Caco-2 (cell line): ENCODE data around the gene ADCY7. TPM values are rescaled to one million over a fixed set of nuclear protein-coding genes. Genes with fewer than 3 reads are reported as not detected.

Experiments
- BruUV-seq: library from RNA; stranded (reverse); fragments of 400-500 nt; replicated peaks from 2 replicates; lab custom pipeline; 2021; lab: Mats Ljungman, UMichigan
- CTCF ChIA-PET: fragments of 300-600 bp; sonication (Branson Sonifier 250); formaldehyde crosslinking; loops from one replicate; lab custom pipeline; 2022; ENCODE audit warnings: antibody characterized with exemption; lab: Charles Lee
- POLR2A ChIA-PET: fragments of 300-600 bp; sonication (Branson Sonifier 250); formaldehyde crosslinking; loops from one replicate; lab custom pipeline; 2022; ENCODE audit warnings: antibody characterized with exemption; lab: Charles Lee
- DNase-seq, 2 experiments: peaks; one replicate each; pipeline versions ENCODE4 v3.0.0 to v3.0.0-alpha.2; 2020 to 2022
- H3K27me3 ChIP-seq: replicated peaks from 2 replicates; pipeline ENCODE4 v1.6.0; 2011; ENCODE audit warnings: low read length; ENCODE audit not compliant: control insufficient read depth, insufficient read depth
- H3K36me3 ChIP-seq: 2 replicates; pipeline ENCODE4 v1.5.1; 2011; ENCODE audit warnings: low read length; ENCODE audit not compliant: control insufficient read depth, insufficient read depth
- H3K4me1 ChIP-seq: fragments of 250-450 bp; sonication (Bioruptor Pico); 2 replicates; pipeline ENCODE4 v1.5.1; 2020; ENCODE audit warnings: mild to moderate bottlenecking
- H3K4me3 ChIP-seq: 2 replicates; pipeline ENCODE4 v1.5.1; 2011; ENCODE audit warnings: low read depth, mild to moderate bottlenecking, control low read depth, low read length
- H3K9me3 ChIP-seq: fragments of 250-450 bp; sonication (Bioruptor Pico); 2 replicates; pipeline ENCODE4 v1.5.1; 2020; ENCODE audit warnings: mild to moderate bottlenecking, moderate library complexity
- H3K27ac Mint-ChIP-seq: one replicate; pipeline ENCODE4 v1.8.0; 2022; ENCODE audit warnings: mixed read lengths; ENCODE audit not compliant: unreplicated experiment
- H3K27me3 Mint-ChIP-seq: one replicate; pipeline ENCODE4 v1.8.0; 2022; ENCODE audit warnings: mixed read lengths; ENCODE audit not compliant: insufficient read depth, unreplicated experiment
- H3K36me3 Mint-ChIP-seq: one replicate; pipeline ENCODE4 v1.8.0; 2022; ENCODE audit warnings: mild to moderate bottlenecking, mixed read lengths; ENCODE audit not compliant: insufficient read depth, unreplicated experiment
- H3K4me1 Mint-ChIP-seq: one replicate; pipeline ENCODE4 v1.8.0; 2022; ENCODE audit warnings: low read depth, mixed read lengths; ENCODE audit not compliant: unreplicated experiment
- H3K4me3 Mint-ChIP-seq: one replicate; pipeline ENCODE4 v1.8.0; 2022; ENCODE audit warnings: mild to moderate bottlenecking, moderate library complexity, mixed read lengths; ENCODE audit not compliant: unreplicated experiment
- H3K9me3 Mint-ChIP-seq: one replicate; pipeline ENCODE4 v1.8.0; 2022; ENCODE audit warnings: mixed read lengths; ENCODE audit not compliant: unreplicated experiment
- CTCF ChIP-seq, 2 experiments: fragments of 200-600 bp in 1 of 2; IDR thresholded peaks; 1 replicate in 1 of 2; 2 replicates in 1 of 2; pipeline versions ENCODE4 v1.5.1 to v1.8.0; 2011 to 2022; ENCODE audit warnings: antibody characterized with exemption in 1 of 2, control low read depth in 1 of 2, inconsistent platforms in 1 of 2, low read depth in 1 of 2, low read length in 1 of 2, mild to moderate bottlenecking in 1 of 2, moderate library complexity in 1 of 2; ENCODE audit not compliant: insufficient read depth in 1 of 2, severe bottlenecking in 1 of 2, unreplicated experiment in 1 of 2
- intact Hi-C: fragments of 100-400 bp; cut with micrococcal nuclease; formaldehyde crosslinking; loops from one replicate; pipeline ENCODE4 v1.10.0; 2022; ENCODE audit not compliant: unreplicated experiment
- total RNA-seq: library from RNA; stranded (reverse); gene quantifications from 2 replicates; pipeline ENCODE4 v1.2.3, GENCODE V29; 2022

Gene ADCY7
- total RNA-seq, 1 experiment from 2014 or later = 54.2 TPM

- Mint-ChIP-seq H3K4me1 (peaks cover 9% of the 10 kb centered on the region), H3K4me3 (no peak overlapping the region), H3K9me3 (no peaks in the 10 kb centered on the region), H3K27me3 (no peaks in the 10 kb centered on the region), H3K27ac (no peak overlapping the region), H3K36me3 (peaks cover 31% of the 10 kb centered on the region)
- Histone ChIP-seq H3K4me3 (no peak overlapping the region), H3K9me3 (no peaks in the 10 kb centered on the region), H3K36me3 (no peaks in the 10 kb centered on the region), H3K27me3 (no peaks in the 10 kb centered on the region), H3K4me1 (no peaks in the 10 kb centered on the region)
- ChIA-PET CTCF (interaction anchor here (0.6 kb wide), 1 partner anchor 20 kb away, joined by 3 read pairs; no protein-coding TSS in a partner anchor), POLR2A (no interaction called here)
- intact Hi-C loops = no loop called here
- no TSS peak for BruUV-seq
- no peak for DNase-seq
- no peak for TF ChIP-seq CTCF (IDR thresholded peaks at IDR 0.05; ENCODE audit: insufficient read depth in 1 of 2, low read depth in 1 of 2, low read length in 1 of 2, severe bottlenecking in 1 of 2, unreplicated experiment in 1 of 2)
These were observed 8.5 kb upstream of the ADCY7 start for GRCh38 chr16:50257876-50258275.

DNA sequence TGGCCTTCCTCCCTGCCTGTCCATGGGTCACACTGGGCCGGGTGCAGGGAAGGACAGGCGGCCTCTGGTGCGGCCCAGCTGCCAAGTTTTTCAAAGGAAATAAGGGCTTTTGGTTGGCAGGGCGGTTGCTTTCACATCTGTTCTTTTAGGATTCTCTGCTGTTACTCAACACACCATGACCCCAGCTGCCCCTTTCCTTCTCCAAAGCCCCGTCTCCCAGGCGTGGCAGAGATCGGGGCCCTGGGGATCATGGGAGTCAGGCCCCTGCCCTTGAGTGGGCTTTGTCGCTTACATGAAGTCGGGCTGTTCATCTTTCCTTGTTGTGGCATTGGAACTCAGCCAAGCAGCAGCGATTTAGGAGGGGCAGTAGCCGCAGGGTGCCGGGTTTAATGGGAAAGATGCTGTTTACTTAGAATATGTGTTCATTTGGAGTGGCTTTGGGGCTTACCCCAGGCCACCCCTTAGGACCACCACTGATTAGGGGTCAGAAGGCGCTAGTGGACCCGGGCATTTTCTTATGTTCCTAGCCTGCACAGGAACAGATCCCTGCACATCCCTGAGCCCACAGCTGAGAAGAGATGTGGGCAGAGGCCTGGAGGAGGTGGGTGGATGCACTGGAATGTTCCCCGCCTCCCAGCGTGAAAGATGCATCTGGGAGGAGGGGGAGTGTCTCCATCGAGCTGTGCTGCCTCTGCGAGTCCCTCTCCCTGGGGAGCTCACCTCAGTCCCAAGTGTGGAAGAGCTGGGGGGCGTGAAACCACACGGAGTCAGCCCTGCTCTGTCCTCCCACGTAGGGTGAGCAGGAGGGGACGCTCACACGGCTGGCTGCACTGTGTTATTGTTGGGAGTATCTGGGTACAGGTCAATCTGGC is 6.8 kb upstream of the ADCY7 start:
- ChIA-PET CTCF (no interaction called here), POLR2A (no interaction called here)
- no peaks in the 10 kb centered on the region for H3K27me3 Mint-ChIP-seq
- Histone ChIP-seq H3K9me3 (no peaks in the 10 kb centered on the region), H3K4me3 (no peak overlapping the region), H3K36me3 (no peaks in the 10 kb centered on the region; the same call in 1 of the 2 replicates), H3K27me3 (no peaks in the 10 kb centered on the region), H3K4me1 (peaks cover 8% of the 10 kb centered on the region; the same call in 1 of the 2 replicates)
- DNase-seq = no peak
- no peak overlapping the region for H3K4me3 Mint-ChIP-seq
- peaks cover 19% of the 10 kb centered on the region for H3K36me3 Mint-ChIP-seq
- no TSS peak for BruUV-seq
- no peak for TF ChIP-seq CTCF (IDR thresholded peaks at IDR 0.05; ENCODE audit: insufficient read depth in 1 of 2, low read depth in 1 of 2, low read length in 1 of 2, severe bottlenecking in 1 of 2, unreplicated experiment in 1 of 2)
- H3K4me1 Mint-ChIP-seq = peaks cover 11% of the 10 kb centered on the region
- H3K27ac Mint-ChIP-seq = peak overlapping the region; percentile 51
- no peaks in the 10 kb centered on the region for H3K9me3 Mint-ChIP-seq
- intact Hi-C loops = no loop called here

GRCh38 chr16:50260206-50261159 is 5.9 kb upstream of the ADCY7 start:
- Mint-ChIP-seq H3K4me3 (no peak overlapping the region), H3K4me1 (peaks cover 11% of the 10 kb centered on the region), H3K9me3 (no peaks in the 10 kb centered on the region), H3K27ac (no peak overlapping the region), H3K27me3 (no peaks in the 10 kb centered on the region), H3K36me3 (peaks cover 19% of the 10 kb centered on the region)
- intact Hi-C loops = no loop called here
- CTCF ChIA-PET = interaction anchor here (0.6 kb wide), 1 partner anchor 10 kb away, joined by 3 read pairs; no protein-coding TSS in a partner anchor
- POLR2A ChIA-PET = no interaction called here
- no peak for TF ChIP-seq CTCF (IDR thresholded peaks at IDR 0.05; ENCODE audit: insufficient read depth in 1 of 2, low read depth in 1 of 2, low read length in 1 of 2, severe bottlenecking in 1 of 2, unreplicated experiment in 1 of 2)
- H3K36me3 ChIP-seq = no peaks in the 10 kb centered on the region; the same call in 1 of the 2 replicates
- no peak overlapping the region for H3K4me3 ChIP-seq
- peaks cover 8% of the 10 kb centered on the region; the same call in 1 of the 2 replicates for H3K4me1 ChIP-seq
- BruUV-seq = no TSS peak
- no peaks in the 10 kb centered on the region for H3K27me3 ChIP-seq
- H3K9me3 ChIP-seq = no peaks in the 10 kb centered on the region
- DNase-seq = peak in 1 of 2 experiments; percentile 18
